ENCODE measurements around the gene ADGRA3. TPM values are rescaled to one million over a fixed set of nuclear protein-coding genes. Genes with fewer than 3 reads are reported as not detected.

ADGRA3 gene, protein sequence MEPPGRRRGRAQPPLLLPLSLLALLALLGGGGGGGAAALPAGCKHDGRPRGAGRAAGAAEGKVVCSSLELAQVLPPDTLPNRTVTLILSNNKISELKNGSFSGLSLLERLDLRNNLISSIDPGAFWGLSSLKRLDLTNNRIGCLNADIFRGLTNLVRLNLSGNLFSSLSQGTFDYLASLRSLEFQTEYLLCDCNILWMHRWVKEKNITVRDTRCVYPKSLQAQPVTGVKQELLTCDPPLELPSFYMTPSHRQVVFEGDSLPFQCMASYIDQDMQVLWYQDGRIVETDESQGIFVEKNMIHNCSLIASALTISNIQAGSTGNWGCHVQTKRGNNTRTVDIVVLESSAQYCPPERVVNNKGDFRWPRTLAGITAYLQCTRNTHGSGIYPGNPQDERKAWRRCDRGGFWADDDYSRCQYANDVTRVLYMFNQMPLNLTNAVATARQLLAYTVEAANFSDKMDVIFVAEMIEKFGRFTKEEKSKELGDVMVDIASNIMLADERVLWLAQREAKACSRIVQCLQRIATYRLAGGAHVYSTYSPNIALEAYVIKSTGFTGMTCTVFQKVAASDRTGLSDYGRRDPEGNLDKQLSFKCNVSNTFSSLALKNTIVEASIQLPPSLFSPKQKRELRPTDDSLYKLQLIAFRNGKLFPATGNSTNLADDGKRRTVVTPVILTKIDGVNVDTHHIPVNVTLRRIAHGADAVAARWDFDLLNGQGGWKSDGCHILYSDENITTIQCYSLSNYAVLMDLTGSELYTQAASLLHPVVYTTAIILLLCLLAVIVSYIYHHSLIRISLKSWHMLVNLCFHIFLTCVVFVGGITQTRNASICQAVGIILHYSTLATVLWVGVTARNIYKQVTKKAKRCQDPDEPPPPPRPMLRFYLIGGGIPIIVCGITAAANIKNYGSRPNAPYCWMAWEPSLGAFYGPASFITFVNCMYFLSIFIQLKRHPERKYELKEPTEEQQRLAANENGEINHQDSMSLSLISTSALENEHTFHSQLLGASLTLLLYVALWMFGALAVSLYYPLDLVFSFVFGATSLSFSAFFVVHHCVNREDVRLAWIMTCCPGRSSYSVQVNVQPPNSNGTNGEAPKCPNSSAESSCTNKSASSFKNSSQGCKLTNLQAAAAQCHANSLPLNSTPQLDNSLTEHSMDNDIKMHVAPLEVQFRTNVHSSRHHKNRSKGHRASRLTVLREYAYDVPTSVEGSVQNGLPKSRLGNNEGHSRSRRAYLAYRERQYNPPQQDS (N-terminal part only)
- total RNA-seq, result 21.7 and 36.5 TPM in 2 replicates

- no peak for DNase-seq (ENCODE audit: low read depth, low spot score)
Observed at GRCh38 chr4:22515888-22516541, at the start of gene ADGRA3. ADGRA3 (minus strand) TSS chr4:22516066; CDS start chr4:22515784, 282 bp downstream.

GRCh38 chr4:22556495-22556894 lies 40.6 kb upstream of the ADGRA3 start:
- no peak for DNase-seq (ENCODE audit: low read depth, low spot score)

GRCh38 chr4:22554670-22555069 lies 38.8 kb upstream of the ADGRA3 start:
- no peak for DNase-seq (ENCODE audit: low read depth, low spot score)

GRCh38 chr4:22553560-22553959 lies 37.7 kb upstream of the ADGRA3 start:
- no peak for DNase-seq (ENCODE audit: low read depth, low spot score)

DNA sequence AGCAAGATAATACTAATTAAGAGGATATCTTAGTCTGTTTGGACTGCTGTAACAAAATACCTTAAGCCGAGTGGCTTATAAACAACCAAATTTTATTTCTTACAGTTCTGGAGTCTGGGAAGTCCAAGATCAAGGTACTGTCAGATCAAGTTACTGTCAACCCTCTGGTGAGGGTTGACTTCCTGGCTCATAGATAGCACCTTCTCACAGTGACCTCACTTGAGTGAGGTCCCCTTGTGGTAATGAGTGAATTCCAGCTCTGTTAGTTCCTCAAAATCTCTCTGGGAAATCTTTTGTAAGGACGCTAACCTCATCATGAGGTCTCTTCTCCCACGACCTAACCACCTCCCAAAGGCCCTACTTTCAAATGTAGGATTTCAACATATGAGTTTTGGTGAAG lies 36.9 kb upstream of the ADGRA3 start:
- DNase-seq (ENCODE audit: low read depth, low spot score), result no peak

DNA sequence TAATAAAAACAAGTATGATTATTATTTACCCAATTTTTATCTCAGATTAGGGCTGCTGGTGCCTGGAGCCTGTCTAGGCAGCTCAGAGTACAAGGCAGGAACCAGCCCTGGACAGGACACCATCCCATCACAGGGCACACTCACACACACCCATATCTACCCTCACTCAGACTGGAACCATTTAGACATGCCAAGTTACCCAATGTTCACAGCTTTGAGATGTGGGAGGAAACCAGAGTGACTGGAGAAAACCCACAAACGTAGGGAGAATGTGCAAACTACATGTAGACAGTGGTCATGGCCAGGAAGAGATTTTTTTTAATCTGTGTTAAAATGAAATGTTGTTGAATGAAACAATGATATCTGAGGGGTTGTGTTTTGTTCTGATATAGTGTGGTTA lies 35.7 kb upstream of the ADGRA3 start:
- DNase-seq (ENCODE audit: low read depth, low spot score), result no peak

DNA sequence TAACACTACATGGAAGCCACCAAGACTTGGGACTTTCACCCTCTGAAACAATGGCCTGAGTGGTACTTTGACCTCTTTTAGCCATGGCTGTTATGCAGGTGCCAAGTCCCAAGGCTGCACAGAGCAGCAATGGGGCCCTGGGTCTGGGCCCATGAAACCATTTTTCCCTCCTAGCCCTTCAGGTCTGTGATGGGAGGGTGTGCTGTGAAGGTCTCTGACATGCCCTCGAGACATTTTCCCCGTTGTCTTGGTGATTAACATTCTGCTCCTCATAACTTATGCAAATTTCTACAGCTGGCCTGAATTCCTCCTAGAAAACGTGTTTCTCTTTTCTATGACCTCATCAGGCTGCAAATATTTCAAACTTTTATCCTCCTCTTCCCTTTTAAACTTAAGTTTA lies 30.4 kb upstream of the ADGRA3 start:
- no peak for DNase-seq (ENCODE audit: low read depth, low spot score)

DNA sequence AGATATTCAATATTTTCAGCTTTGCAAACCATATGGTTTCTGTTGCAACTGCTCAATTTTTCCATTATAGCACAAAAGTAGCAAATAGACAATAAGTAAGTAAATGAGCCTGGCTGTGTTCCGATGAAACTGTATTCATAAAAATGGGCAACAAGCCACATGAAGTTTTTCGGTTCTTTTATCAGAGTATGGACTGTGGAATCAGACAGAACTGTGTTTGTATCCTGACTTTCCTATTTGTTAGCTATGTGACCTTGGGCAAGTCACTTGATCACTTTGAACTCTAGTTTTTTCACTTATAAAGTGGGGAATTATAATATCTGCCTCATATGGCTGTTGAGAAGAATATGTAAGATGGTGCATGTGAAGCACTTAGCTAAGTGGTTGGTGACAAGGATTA lies 23.4 kb upstream of the ADGRA3 start:
- no peak for DNase-seq (ENCODE audit: low read depth, low spot score)

DNA sequence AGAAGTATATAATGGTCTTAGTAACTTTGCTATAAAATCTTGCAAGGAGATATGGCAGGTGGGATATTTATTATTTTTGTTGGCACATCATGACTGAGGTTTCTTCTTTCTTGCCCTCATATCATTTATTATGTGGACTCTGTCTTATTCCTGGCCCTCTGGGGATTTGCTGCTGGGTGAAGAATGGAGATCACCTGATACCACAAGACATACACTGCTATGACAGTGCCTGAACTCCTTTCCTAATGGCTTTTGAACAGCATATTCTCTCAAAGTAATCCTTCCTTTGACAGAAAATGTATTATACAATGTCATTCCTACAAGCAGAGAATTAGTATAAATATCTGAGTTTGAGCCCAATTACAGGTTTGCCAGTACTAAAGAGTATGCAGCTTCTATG lies 22.0 kb upstream of the ADGRA3 start:
- no peak for DNase-seq (ENCODE audit: low read depth, low spot score)

- DNase-seq (ENCODE audit: low read depth, low spot score), result no peak
Observed at GRCh38 chr4:22534374-22534773, 18.5 kb upstream of the ADGRA3 start.

DNA sequence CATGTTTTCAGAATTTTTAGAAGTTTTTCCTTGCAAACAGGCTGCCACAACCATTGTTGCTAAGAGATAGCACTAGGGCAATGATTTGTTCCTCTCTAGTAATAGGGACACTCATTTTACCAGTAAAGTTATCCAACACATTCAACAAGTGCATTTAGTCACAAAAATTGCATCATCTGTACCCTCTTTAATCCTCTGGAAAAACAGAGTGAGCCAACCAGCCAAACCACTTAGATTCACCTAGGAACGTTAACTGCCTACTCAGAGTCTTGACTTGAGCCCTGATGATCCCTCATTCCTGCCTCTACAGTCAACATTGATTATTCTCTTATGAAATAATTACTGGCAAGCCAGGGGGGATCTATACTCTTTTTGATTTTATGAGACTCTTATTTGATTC lies 17.0 kb upstream of the ADGRA3 start:
- DNase-seq (ENCODE audit: low read depth, low spot score), result no peak

GRCh38 chr4:22532117-22532516 lies 16.3 kb upstream of the ADGRA3 start:
- no peak for DNase-seq (ENCODE audit: low read depth, low spot score)

DNA sequence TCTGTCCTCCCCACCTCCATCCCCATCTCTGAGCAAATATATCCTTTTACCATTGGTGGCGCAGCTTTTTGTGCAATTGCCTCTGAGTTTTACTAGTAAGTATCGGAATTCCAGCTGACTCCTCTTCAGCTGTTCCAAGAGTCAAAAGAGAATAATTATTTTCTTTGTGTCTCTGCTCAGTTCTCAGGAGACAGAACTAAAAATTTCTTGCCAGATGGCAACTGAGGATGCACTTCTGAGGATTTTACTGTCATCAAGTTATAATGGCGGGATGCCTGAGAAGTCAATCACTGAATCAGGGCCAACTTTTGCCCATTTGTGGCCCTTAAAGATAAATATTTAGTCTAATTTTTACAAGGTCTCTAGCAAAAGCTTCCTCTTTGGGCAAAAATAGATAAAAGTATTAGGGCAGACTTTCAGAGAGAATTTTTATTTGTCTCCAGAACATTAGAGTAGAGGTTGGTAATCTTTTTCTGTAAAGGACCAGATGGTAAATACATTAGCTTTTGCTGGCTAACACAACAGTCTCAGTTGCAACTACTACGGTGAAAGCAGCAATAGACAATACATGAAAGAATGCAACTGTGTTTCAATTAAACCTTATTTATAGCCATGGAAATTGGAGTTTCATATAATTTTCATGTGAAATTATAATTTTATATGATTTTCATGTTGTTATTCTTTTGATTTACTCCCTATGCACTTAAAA lies 15.6 kb upstream of the ADGRA3 start:
- DNase-seq (ENCODE audit: low read depth, low spot score), result no peak

GRCh38 chr4:22524895-22525294 lies 9.0 kb upstream of the ADGRA3 start:
- no peak for DNase-seq (ENCODE audit: low read depth, low spot score)

GRCh38 chr4:22522706-22523501 lies 7.0 kb upstream of the ADGRA3 start:
- DNase-seq (ENCODE audit: low read depth, low spot score), result no peak

- DNase-seq (ENCODE audit: low read depth, low spot score), result no peak
Observed at GRCh38 chr4:22522206-22522605, 6.3 kb upstream of the ADGRA3 start.

DNA sequence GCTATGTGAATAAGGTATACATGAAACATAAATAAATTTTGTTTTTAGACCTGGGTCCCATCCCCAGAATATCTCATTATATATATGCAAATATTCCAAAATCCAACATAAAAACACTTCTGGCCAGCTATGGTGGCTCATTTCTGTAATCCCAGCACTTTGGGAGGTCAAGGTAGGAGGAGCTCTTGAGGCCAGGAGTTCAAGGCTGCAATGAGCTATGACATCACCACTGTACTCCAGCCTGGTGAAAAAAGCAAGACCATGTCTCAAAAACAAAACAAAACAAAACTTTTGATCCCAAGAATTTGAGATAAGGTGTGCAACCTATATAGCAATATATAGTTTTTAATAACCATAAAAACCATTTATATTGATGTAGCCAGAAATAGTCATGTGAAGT lies 5.4 kb upstream of the ADGRA3 start:
- no peak for DNase-seq (ENCODE audit: low read depth, low spot score)

GRCh38 chr4:22515145-22515887 lies 550 bp downstream of the ADGRA3 start:
- no peak for DNase-seq (ENCODE audit: low read depth, low spot score)

- no peak for DNase-seq (ENCODE audit: low read depth, low spot score)
Observed at GRCh38 chr4:22514481-22514880, 1.4 kb downstream of the ADGRA3 start.
